Measurements from ENCODE around the gene ABCC1. TPM values are rescaled to one million over a fixed set of nuclear protein-coding genes. Genes with fewer than 3 reads are reported as not detected.

ABCC1 gene
- total and polyA plus RNA-seq, 2 experiments from 2014 or later, result 7.0 to 9.3 TPM

GRCh38 chr16:16045879-16046278 lies 96.5 kb downstream of the ABCC1 start:
- no peak overlapping the region for H2AFZ ChIP-seq
- TF ChIP-seq EZH2phosphoT487 (IDR thresholded peaks at IDR 0.05; ENCODE audit: low read depth, severe bottlenecking, unreplicated experiment) (no peak), CTCF (IDR thresholded peaks at IDR 0.05; ENCODE audit: poor library complexity) (no peak), EZH2 (IDR thresholded peaks at IDR 0.05; ENCODE audit: borderline replicate concordance) (no peak)
- DNase-seq (ENCODE audit: low spot score), result no peak
- WGBS (ENCODE audit: low lambda C conversion rate, missing lambda C conversion rate), result 84% methylated on average over 12 of the region's 12 CpGs
- H3K27ac ChIP-seq, result no peak overlapping the region
- no peaks in the 10 kb centered on the region for H3K9me3 ChIP-seq (ENCODE audit: low read depth)
- H3K79me2 ChIP-seq, result no peaks in the 10 kb centered on the region
- no peaks in the 10 kb centered on the region for H3K4me1 ChIP-seq (ENCODE audit: insufficient read depth)
- H3K4me3 ChIP-seq, result no peak overlapping the region
- H3K27me3 ChIP-seq, result no peaks in the 10 kb centered on the region
- H3K4me2 ChIP-seq, result no peak overlapping the region
- no peaks in the 10 kb centered on the region for H3K9me2 ChIP-seq (replicated peaks; ENCODE audit: insufficient read depth)
- H3K36me3 ChIP-seq (replicated peaks; ENCODE audit: insufficient read depth, low read depth), result no peaks in the 10 kb centered on the region
- no peaks in the 10 kb centered on the region for H4K20me1 ChIP-seq (ENCODE audit: insufficient read depth, poor library complexity, severe bottlenecking)

DNA sequence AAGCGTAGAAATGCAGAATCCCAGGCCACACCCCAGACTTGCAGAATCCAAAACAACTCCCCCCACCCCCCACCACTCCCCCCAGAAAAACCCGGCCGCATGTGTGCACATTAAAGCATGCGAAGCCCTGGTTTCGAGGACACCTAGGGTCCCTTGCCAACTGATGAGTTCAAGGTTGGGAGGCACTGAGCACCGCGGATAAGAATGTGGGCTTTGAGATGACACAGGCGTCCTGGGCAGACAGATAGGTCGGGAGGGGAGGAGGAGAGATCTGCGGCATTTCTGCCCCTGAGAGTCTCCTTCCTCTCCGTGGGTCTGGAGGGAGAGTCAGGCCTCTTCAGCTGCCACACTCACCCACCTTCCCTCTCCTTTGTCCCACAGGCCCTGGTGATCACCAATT lies 98.3 kb downstream of the ABCC1 start:
- Histone ChIP-seq H3K79me2 (no peaks in the 10 kb centered on the region), H3K27ac (no peak overlapping the region), H3K27me3 (no peaks in the 10 kb centered on the region), H2AFZ (no peak overlapping the region), H3K9me3 (ENCODE audit: low read depth) (no peaks in the 10 kb centered on the region), H3K4me3 (no peak overlapping the region), H3K9me2 (replicated peaks; ENCODE audit: insufficient read depth) (no peaks in the 10 kb centered on the region), H4K20me1 (ENCODE audit: insufficient read depth, poor library complexity, severe bottlenecking) (no peaks in the 10 kb centered on the region), H3K4me2 (no peak overlapping the region), H3K4me1 (ENCODE audit: insufficient read depth) (no peaks in the 10 kb centered on the region), H3K36me3 (replicated peaks; ENCODE audit: insufficient read depth, low read depth) (no peaks in the 10 kb centered on the region)
- TF ChIP-seq EZH2 (IDR thresholded peaks at IDR 0.05; ENCODE audit: borderline replicate concordance) (no peak), EZH2phosphoT487 (IDR thresholded peaks at IDR 0.05; ENCODE audit: low read depth, severe bottlenecking, unreplicated experiment) (no peak), CTCF (IDR thresholded peaks at IDR 0.05; ENCODE audit: poor library complexity) (no peak)
- 82% methylated on average over 9 of the region's 11 CpGs for WGBS (ENCODE audit: low lambda C conversion rate, missing lambda C conversion rate)
- DNase-seq (ENCODE audit: low spot score), result no peak

GRCh38 chr16:16048904-16049582 lies 99.6 kb downstream of the ABCC1 start:
- Histone ChIP-seq H3K27me3 (no peaks in the 10 kb centered on the region), H3K9me2 (replicated peaks; ENCODE audit: insufficient read depth) (no peaks in the 10 kb centered on the region), H3K4me2 (no peak overlapping the region), H3K79me2 (no peaks in the 10 kb centered on the region), H3K4me1 (ENCODE audit: insufficient read depth) (no peaks in the 10 kb centered on the region), H3K9me3 (ENCODE audit: low read depth) (no peaks in the 10 kb centered on the region), H3K36me3 (replicated peaks; ENCODE audit: insufficient read depth, low read depth) (no peaks in the 10 kb centered on the region), H4K20me1 (ENCODE audit: insufficient read depth, poor library complexity, severe bottlenecking) (no peaks in the 10 kb centered on the region), H3K27ac (no peak overlapping the region), H3K4me3 (no peak overlapping the region), H2AFZ (no peak overlapping the region)
- TF ChIP-seq CTCF (IDR thresholded peaks at IDR 0.05; ENCODE audit: poor library complexity) (no peak), EZH2phosphoT487 (IDR thresholded peaks at IDR 0.05; ENCODE audit: low read depth, severe bottlenecking, unreplicated experiment) (no peak), EZH2 (IDR thresholded peaks at IDR 0.05; ENCODE audit: borderline replicate concordance) (no peak)
- DNase-seq (ENCODE audit: low spot score), result no peak
- 89% methylated on average over 6 of the region's 6 CpGs for WGBS (ENCODE audit: low lambda C conversion rate, missing lambda C conversion rate)
